Hematopoietic multipotent progenitor cell treated with erythropoietin and hydrocortisone succinate and interleukin-3 and kit ligand, for 15 days (in vitro differentiated cells): Measurements from ENCODE around the gene DCAF10.
"Not testable (repeated sequence)": the region's sequence is repeated elsewhere in the genome, so short reads cannot be mapped to it uniquely, and the experiment has no call there.

Source experiments
- DNase-seq: peaks from one replicate; pipeline ENCODE4 v3.0.0-alpha.2; 2015; ENCODE audit warnings: low spot score

The DCAF10 gene, protein sequence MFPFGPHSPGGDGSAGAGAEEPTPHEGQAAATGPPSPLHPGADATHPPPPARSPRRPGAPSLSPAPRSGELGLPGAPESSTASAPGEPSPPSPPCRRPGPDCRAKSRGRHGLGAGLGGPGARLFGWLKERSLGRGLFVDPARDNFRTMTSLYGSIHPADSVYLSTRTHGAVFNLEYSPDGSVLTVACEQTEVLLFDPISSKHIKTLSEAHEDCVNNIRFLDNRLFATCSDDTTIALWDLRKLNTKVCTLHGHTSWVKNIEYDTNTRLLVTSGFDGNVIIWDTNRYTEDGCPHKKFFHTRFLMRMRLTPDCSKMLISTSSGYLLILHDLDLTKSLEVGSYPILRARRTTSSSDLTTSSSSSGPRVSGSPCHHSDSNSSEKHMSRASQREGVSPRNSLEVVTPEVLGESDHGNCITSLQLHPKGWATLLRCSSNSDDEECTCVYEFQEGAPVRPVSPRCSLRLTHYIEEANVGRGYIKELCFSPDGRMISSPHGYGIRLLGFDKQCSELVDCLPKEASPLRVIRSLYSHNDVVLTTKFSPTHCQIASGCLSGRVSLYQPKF

DNA sequence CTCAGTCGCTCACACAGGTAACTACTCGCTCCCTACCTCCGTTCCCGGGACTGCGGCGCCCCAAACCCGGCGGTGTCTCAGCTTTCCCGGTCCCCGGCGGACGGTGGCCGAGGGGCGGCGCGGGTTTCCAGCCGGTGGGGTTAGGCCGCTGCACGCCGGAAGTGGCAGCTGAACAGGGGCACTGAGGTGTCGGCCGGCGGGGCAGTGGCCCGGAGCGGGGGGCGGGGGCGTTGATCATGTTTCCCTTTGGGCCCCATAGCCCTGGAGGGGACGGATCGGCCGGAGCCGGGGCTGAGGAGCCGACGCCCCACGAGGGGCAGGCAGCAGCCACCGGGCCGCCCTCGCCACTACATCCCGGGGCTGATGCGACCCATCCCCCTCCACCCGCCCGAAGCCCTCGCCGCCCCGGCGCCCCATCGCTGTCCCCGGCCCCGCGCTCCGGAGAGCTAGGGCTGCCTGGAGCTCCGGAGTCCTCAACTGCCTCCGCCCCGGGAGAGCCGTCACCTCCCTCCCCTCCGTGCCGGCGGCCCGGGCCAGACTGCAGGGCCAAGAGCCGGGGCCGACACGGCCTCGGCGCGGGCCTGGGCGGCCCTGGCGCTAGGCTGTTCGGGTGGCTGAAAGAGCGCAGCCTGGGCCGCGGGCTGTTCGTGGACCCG is at the start of gene DCAF10:
TSS of gene DCAF10 (plus strand) at position 167 of the 656 bp plus-strand sequence. CDS start at position 237, 70 bp downstream.
- DNase-seq: peak; percentile 81

GRCh38 chr9:37751186-37751585 is 49.4 kb upstream of the DCAF10 start:
- DNase-seq: no peak

DNA sequence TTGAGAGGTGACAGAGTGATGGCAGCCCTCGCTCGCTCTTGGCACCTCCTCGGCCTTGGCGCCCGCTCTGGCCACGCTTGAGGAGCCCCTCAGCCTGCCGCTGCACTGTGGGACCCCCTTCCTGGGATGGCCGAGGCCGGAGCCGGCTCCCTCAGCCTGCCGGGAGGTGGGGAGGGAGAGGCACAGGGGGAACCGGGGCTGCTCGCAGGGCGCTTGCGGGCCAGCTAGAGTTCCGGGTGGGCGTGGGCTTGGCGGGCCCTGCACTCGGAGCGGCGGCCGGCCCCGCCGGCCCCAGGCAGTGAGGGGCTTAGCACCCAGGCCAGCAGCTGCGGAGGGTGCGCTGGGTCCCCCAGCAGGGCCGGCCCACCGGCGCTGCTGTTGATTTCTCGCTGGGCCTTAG is 48.9 kb upstream of the DCAF10 start:
- not testable (repeated sequence) for DNase-seq

- not testable (repeated sequence) for DNase-seq
Measured at GRCh38 chr9:37752112-37752511, 48.5 kb upstream of the DCAF10 start.

DNA sequence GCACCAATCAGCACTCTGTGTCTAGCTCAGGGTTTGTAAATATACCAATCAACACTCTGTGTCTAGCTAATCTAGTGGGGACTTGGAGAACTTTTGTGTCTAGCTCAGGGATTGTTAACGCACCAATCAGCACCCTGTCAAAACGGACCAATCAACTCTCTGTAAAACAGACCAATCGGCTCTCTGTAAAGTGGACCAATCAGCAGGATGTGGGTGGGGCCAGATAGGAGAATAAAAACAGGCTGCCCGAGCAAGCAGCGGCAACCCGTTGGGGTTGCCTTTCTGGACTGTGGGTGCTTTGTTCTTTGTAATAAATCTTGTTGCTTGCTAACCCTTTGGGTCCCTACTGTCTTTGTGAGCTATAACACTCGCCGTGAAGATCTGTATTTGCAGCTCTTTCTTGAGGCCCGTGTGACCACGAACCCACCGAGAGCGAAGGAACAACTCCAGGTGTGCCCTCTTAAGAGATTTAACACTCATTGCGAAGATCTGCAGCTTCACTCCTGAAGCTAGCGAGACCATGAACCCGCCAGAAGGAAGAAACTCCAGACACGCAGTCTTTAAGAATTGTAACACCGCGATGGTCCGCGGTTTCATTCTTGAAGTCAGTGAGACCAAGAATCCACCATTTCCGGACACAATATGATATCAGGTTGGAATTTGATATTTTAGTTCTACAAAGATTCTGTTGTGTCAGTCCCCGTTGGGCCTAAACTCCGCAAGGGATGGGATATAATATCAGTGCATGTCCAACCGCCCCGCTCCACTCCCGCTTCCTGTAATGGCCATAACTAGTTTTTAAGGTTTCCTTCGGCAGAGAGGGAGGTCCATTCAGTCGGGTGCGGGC is 47.7 kb upstream of the DCAF10 start:
- no peak for DNase-seq

DNA sequence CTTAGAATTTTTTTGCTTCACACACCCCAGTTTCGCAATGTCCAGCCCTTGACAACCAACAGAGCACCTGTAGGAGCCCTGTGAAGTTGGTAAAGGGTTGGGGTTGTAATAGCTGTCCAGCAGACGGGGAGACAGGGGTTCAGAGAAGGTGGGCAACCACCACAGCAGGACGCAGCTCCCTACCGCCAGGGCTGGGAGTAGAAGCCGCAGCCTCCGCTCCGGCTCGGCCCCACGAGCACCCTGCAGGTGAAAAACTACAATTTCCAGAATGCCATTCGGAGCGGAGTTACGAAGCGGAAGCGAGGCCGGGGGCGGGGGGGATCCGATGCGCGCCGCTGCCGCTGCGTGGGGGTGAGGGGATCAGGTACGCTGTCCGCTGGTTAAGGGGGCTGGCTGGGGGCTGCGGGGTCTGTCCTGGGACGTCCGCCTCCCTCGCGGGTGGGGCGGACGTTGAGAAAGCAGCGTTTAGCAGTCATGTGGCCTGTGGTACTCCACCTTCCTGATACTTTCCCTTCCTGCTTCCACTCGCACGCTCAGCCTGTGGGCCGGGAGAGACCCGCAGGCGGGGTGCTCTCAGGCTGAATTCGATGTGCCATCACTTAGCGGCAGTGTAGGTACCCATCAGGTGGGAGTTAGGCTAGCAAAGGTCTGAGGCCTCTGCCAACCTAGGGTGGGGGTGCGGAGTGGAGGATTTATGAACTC is 47.0 kb upstream of the DCAF10 start, which contains the start of gene TRMT10B:
TSS of gene TRMT10B (plus strand) at position 317 of the 702 bp plus-strand sequence. CDS start 8,127 bp downstream, outside the sequence.
- peak; percentile 68 for DNase-seq

DNA sequence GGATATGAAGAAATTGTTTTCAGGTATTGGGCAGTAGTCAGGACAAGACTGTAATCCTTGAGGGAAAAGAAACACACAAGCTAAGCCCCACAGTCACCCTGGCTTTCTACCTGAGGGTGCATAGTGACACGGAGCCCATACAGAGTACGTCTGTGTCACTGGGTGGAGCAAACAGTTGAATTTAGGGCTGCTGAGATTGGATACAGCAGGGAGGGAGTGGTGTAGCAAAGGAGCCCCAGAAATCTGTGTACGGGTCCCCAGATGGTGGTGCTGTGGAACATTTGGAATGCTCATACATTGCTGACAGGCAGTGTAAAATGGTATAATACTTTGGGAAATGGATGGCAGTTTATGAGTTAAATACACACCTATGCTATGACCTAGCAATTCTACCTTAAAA is 41.9 kb upstream of the DCAF10 start:
- DNase-seq: no peak

DNA sequence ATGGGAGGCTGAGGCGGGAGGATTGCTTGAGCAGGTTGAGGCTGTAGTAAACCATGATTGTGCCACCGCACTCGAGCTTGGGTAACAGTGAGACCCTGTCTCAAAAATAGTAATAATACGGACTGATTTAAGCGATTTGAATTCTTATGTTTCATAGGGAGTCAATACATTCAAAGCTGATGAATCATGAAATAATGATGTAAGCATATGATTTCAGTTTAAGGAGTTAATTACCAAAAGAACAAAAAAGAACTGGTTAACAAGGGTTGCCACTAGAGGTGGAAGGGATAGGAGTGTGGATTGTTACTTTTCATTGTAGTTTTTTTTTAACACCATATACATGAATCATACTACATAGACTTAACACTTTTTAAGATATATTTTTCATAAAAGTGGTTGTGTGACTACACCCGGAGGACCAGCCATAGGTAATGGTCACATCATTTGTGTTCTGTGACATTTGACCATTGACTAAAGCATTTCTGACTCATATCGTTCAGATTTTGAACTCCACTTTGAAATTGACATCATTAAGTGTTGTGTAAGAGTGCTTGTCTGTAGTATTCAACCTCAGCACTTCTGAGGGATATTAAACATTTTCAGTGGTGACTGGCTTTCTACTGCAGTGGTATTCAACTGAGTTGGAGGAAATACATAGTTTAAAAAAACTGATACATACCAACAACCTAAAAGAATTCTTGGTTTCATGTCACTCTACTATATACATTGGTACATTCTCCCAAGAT is 40.0 kb upstream of the DCAF10 start:
- DNase-seq: no peak

GRCh38 chr9:37761511-37761910 is 39.1 kb upstream of the DCAF10 start:
- DNase-seq: no peak

- not testable (repeated sequence) for DNase-seq
Measured at GRCh38 chr9:37765263-37765662, 35.3 kb upstream of the DCAF10 start.

GRCh38 chr9:37769306-37769705 is 31.3 kb upstream of the DCAF10 start:
- DNase-seq: peak; percentile 54

DNA sequence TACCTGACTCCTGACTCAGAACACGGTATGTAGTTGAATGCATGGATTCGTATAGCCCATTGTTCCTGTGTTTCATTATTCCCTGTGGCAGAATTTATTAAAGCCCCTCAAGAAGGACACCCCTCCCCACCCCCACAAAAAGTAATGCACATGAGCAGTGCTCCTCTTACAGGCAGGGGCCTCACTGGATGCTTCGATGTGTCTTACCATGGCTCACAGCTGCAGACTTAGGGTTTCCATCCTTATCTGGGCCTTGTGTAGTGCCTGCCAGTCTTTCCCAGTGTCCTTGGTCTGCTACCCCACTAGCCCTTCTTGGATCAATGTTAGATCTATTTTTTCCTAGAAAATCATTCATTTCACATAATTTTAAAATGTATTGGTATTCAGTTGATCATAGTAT is 30.6 kb upstream of the DCAF10 start:
- DNase-seq: no peak

GRCh38 chr9:37775216-37775919 is 25.2 kb upstream of the DCAF10 start:
- no peak for DNase-seq

DNA sequence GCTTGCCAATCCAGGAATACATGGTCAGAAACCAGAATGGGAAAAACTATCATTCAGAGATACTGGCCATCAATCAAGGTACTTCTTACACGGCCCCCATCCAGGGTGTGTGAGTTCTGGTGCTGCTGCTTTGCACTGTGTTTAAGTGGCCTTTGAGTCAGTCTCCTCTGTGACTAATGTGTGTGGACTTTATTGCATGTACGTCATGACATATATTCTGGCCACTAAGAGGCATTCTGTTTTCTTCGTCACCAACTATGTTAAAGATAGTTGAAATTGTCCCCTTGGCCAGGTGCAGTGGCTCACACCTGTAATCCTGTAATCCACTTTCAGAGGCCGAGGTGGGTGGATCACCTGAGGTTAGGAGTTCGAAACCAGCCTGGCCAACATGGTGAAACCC is 24.3 kb upstream of the DCAF10 start:
- DNase-seq: no peak

- DNase-seq: no peak
Measured at GRCh38 chr9:37778534-37778933, 22.1 kb upstream of the DCAF10 start.

- no peak for DNase-seq
Measured at GRCh38 chr9:37784291-37784615, 16.3 kb upstream of the DCAF10 start.

DNA sequence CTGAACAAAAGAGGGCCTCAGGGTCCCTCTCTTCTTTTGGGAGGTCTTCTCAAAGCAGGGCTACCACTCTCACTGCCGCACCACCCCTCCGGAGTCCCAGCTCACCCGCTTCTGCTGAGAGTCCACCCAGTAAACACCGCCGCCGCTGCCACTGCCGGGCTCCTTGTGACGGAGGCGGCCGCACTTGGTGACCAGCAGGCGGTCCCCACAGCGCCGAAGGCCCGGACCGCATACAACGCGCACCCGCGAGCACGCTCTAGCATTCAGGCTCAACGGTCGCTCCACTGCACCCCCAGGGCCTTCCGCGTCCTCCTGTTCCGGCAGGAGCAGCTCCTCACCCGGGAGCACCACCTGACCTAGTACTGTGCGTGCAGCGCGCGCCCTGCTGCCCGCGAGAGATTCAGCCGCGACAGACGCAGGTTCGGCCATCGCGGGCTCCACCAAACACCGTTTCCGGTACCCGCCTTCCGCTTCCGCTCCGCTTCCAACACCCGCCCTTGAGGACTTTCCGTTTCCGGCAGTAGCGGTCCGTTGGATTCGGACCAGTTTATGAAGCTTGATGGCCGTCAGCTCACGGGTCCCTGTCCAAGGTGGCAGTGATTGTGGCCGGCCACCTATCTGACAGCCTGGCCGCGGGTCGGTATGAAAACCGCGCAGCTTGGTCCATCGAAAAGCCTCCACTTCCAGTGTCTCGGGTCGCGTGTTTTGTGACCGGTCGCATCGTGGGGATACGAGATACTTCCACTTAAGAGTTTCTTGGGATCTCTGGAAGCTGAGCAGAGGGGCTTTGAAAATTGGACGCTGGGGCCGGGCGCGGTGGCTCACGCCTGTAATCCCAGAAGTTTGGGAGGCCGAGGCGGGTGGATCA is 15.7 kb upstream of the DCAF10 start, which contains the start of gene EXOSC3:
TSS of gene EXOSC3 (minus strand) at position 449 of the 868 bp plus-strand sequence. CDS start at position 429, 20 bp downstream.
- peak; percentile 88 for DNase-seq

GRCh38 chr9:37787059-37787458 is 13.5 kb upstream of the DCAF10 start:
- DNase-seq: no peak

- no peak for DNase-seq
Measured at GRCh38 chr9:37788332-37788731, 12.3 kb upstream of the DCAF10 start.
